Endothelial cell of umbilical vein (primary cell): ENCODE measurements around the gene ZNF423. TPM values are rescaled to one million over a fixed set of nuclear protein-coding genes. Genes with fewer than 3 reads are reported as not detected.

Experiments used
- BruUV-seq: library from RNA; stranded (reverse); fragments of 400-500 nt; replicated peaks from 2 replicates; lab custom pipeline; 2021; lab: Mats Ljungman, UMichigan
- CTCF ChIA-PET: fragments of 300-600, 350-600 bp; sonication (Branson Sonifier 250); formaldehyde crosslinking; loops from one replicate; lab custom pipeline; 2021; ENCODE audit warnings: antibody characterized with exemption, inconsistent platforms; lab: Charles Lee
- POLR2A ChIA-PET: fragments of 300-600, 350-600 bp; sonication (Branson Sonifier 250); formaldehyde crosslinking; loops from one replicate; lab custom pipeline; 2021; ENCODE audit warnings: antibody characterized with exemption, inconsistent platforms; lab: Charles Lee
- DNase-seq: peaks from one replicate; pipeline ENCODE4 v3.0.0-alpha.2; 2011; ENCODE audit warnings: low read depth, low spot score
- FAIRE-seq: peaks from 2 replicates; lab custom pipeline; 2011; peaks lifted over from hg19 to GRCh38; lab: Jason Lieb, UNC
- H2AFZ ChIP-seq: 2 replicates; pipeline ENCODE4 v1.6.0; 2012; ENCODE audit warnings: low read depth, low read length, control low read depth, inconsistent platforms
- H3K27ac ChIP-seq: 2 replicates; pipeline ENCODE4 v1.5.1; 2011; ENCODE audit warnings: low read depth, mild to moderate bottlenecking, control low read depth, low read length, moderate library complexity; ENCODE audit not compliant: insufficient read depth
- H3K27me3 ChIP-seq, 2 experiments: 2 replicates each; pipeline versions ENCODE4 v1.6.0 to v1.6.1; 2011; ENCODE audit warnings: low read length in 2 of 2, mixed read lengths in 1 of 2; ENCODE audit not compliant: control insufficient read depth in 2 of 2, insufficient read depth in 2 of 2
- H3K36me3 ChIP-seq, 2 experiments: 2 replicates in 1 of 2; 3 replicates in 1 of 2; pipeline ENCODE4 v1.5.1; 2011; ENCODE audit warnings: low read length in 2 of 2, mild to moderate bottlenecking in 1 of 2, moderate library complexity in 1 of 2; ENCODE audit not compliant: control insufficient read depth in 2 of 2, insufficient read depth in 2 of 2; ENCODE audit errors: extremely low read depth in 1 of 2
- H3K4me1 ChIP-seq: 3 replicates; pipeline ENCODE4 v1.5.1; 2011; ENCODE audit warnings: mild to moderate bottlenecking, low read length; ENCODE audit not compliant: control insufficient read depth, insufficient read depth; ENCODE audit errors: extremely low read depth
- H3K4me2 ChIP-seq: 2 replicates; pipeline ENCODE4 v1.6.1; 2011; ENCODE audit warnings: low read length, control low read depth, mixed read lengths; ENCODE audit not compliant: insufficient read depth
- H3K4me3 ChIP-seq, 3 experiments: fragments of 200-600 bp in 1 of 3; sonication (generic), shearing (Covaris generic) in 1 of 3; replicated peaks in 1 of 3; 2 replicates each; pipeline ENCODE4 v1.5.1; 2011 to 2016; ENCODE audit warnings: control low read depth in 3 of 3, low read length in 3 of 3, mild to moderate bottlenecking in 2 of 3, inconsistent platforms in 1 of 3, low read depth in 1 of 3, moderate library complexity in 1 of 3; ENCODE audit not compliant: insufficient read depth in 1 of 3
- H3K79me2 ChIP-seq: 2 replicates; pipeline ENCODE4 v1.6.0; 2012; ENCODE audit warnings: low read length, inconsistent platforms; ENCODE audit not compliant: control insufficient read depth, insufficient read depth
- H3K9ac ChIP-seq: replicated peaks from 2 replicates; pipeline ENCODE3; 2011; ENCODE audit warnings: low read length, control low read depth; ENCODE audit not compliant: insufficient read depth; ENCODE audit errors: extremely low read depth
- H3K9me1 ChIP-seq: replicated peaks from 3 replicates; pipeline ENCODE4 v1.6.0; 2011; ENCODE audit warnings: mild to moderate bottlenecking, low read length; ENCODE audit not compliant: control insufficient read depth, insufficient read depth; ENCODE audit errors: extremely low read depth
- H3K9me3 ChIP-seq: replicated peaks from 2 replicates; pipeline ENCODE4 v1.5.1; 2012; ENCODE audit warnings: low read length, inconsistent platforms; ENCODE audit not compliant: control insufficient read depth, insufficient read depth
- H4K20me1 ChIP-seq: replicated peaks from 2 replicates; pipeline ENCODE3; 2011; ENCODE audit warnings: mild to moderate bottlenecking, low read length; ENCODE audit not compliant: control insufficient read depth, insufficient read depth; ENCODE audit errors: extremely low read depth
- CTCF ChIP-seq, 2 donors: IDR thresholded peaks; 1 replicate in 1 of 2; 2 replicates in 1 of 2; pipeline ENCODE4 v1.5.1; 2011; ENCODE audit warnings: low read length in 2 of 2, mild to moderate bottlenecking in 2 of 2, moderate library complexity in 2 of 2, control low read depth in 1 of 2, inconsistent platforms in 1 of 2, low read depth in 1 of 2; ENCODE audit not compliant: insufficient read depth in 1 of 2; ENCODE audit errors: extremely low read depth in 1 of 2
- EZH2 ChIP-seq: IDR thresholded peaks from 2 replicates; pipeline ENCODE4 v1.6.1; 2012; ENCODE audit warnings: borderline replicate concordance, low read depth, mild to moderate bottlenecking, moderate library complexity, low read length, inconsistent platforms; ENCODE audit not compliant: severe bottlenecking
- FOS ChIP-seq: IDR thresholded peaks from 2 replicates; pipeline ENCODE4 v1.6.1; 2011; ENCODE audit warnings: mild to moderate bottlenecking, low read length, moderate library complexity, borderline replicate concordance; ENCODE audit not compliant: insufficient read depth
- GATA2 ChIP-seq: IDR thresholded peaks from 2 replicates; pipeline ENCODE4 v1.7.0; 2011; ENCODE audit warnings: low read depth, mild to moderate bottlenecking, moderate library complexity, mixed read lengths, low read length; ENCODE audit not compliant: insufficient read length, insufficient read depth
- JUN ChIP-seq: IDR thresholded peaks from 2 replicates; pipeline ENCODE4 v1.6.1; 2011; ENCODE audit warnings: borderline replicate concordance, low read depth; ENCODE audit not compliant: insufficient read length, insufficient read depth
- MAX ChIP-seq: IDR thresholded peaks from 2 replicates; pipeline ENCODE4 v1.6.1; 2011; ENCODE audit not compliant: insufficient read depth, insufficient read length
- MYC ChIP-seq: IDR thresholded peaks from one replicate; pipeline ENCODE4 v1.6.1; 2011; ENCODE audit warnings: mild to moderate bottlenecking, low read depth, low read length
- POLR2A ChIP-seq: IDR thresholded peaks from 2 replicates; pipeline ENCODE4 v1.6.1; 2012; ENCODE audit warnings: low read depth, mild to moderate bottlenecking, control low read depth, low read length
- POLR2AphosphoS5 ChIP-seq: IDR thresholded peaks from 2 replicates; pipeline ENCODE4 v1.6.1; 2012; ENCODE audit warnings: low read depth, mild to moderate bottlenecking, control low read depth, low read length, moderate library complexity; ENCODE audit not compliant: insufficient read depth
- dilution Hi-C: fragments of 300-500 bp; cut with MboI; formaldehyde crosslinking; loops from one replicate; pipeline ENCODE4 v1.15.0; 2019; ENCODE audit warnings: low sequenced_read_pairs; ENCODE audit not compliant: extremely low pct_ligation_motif_present
- intact Hi-C: fragments of 100-400 bp; cut with micrococcal nuclease; formaldehyde crosslinking; loops from one replicate; pipeline ENCODE4 v1.10.0; 2022
- polyA plus RNA-seq, 4 experiments: library from polyadenylated mRNA; depleted of rRNA in 3 of 4; stranded (reverse) in 3 of 4; unstranded in 1 of 4; fragments of >200 nt; gene quantifications; 2 replicates each; pipeline versions ENCODE4 v1.2.1 to v1.2.3, GENCODE V29; 2011 to 2012; ENCODE audit warnings: missing spikeins in 1 of 4
- total RNA-seq: library from RNA; stranded (reverse); gene quantifications from 2 replicates; pipeline ENCODE4 v1.2.3, GENCODE V29; 2021

ZNF423 gene
- total and polyA plus RNA-seq, 2 donors (not counting 3 experiments of a cell fraction or from before 2014, with no cell fraction given), result 2.2 to 8.1 TPM

GRCh38 chr16:49622421-49623402, 233.2 kb downstream of the ZNF423 start:
- no peaks in the 10 kb centered on the region for H3K9me1 ChIP-seq
- DNase-seq (no peak), FAIRE-seq (no peak)
- TF ChIP-seq FOS, result no peak
- no peak for TF ChIP-seq GATA2
- TF ChIP-seq MAX, result no peak
- TF ChIP-seq POLR2AphosphoS5, result no peak
- TF ChIP-seq EZH2, result no peak
- no peak for TF ChIP-seq CTCF (IDR thresholded peaks at IDR 0.05; ENCODE audit: extremely low read depth in 1 of 2, insufficient read depth in 1 of 2, low read depth in 1 of 2, low read length in 2 of 2)
- TF ChIP-seq JUN, result no peak
- TF ChIP-seq POLR2A, result no peak
- TF ChIP-seq MYC, result no peak
- no peak overlapping the region for H3K4me2 ChIP-seq
- intact Hi-C loops, result no loop called here
- H3K36me3 ChIP-seq, result no peaks in the 10 kb centered on the region
- no peak overlapping the region for H3K27ac ChIP-seq
- H3K4me3 ChIP-seq, result no peak overlapping the region
- peaks cover 10% of the 10 kb centered on the region for H3K4me1 ChIP-seq
- no peak overlapping the region for H2AFZ ChIP-seq
- no peak overlapping the region for H3K9ac ChIP-seq
- H3K79me2 ChIP-seq, result no peaks in the 10 kb centered on the region
- H3K9me3 ChIP-seq, result no peaks in the 10 kb centered on the region
- POLR2A ChIA-PET, result no interaction called here
- dilution Hi-C loops, result no loop called here
- no peaks in the 10 kb centered on the region for H3K27me3 ChIP-seq
- CTCF ChIA-PET, result no interaction called here
- H4K20me1 ChIP-seq, result no peaks in the 10 kb centered on the region
- no TSS peak for BruUV-seq
